ENCODE results near the gene ECM2.
A peak's percentile ranks its signal among the peaks of the same experiment; 100 is the strongest.

The ECM2 gene

DNA sequence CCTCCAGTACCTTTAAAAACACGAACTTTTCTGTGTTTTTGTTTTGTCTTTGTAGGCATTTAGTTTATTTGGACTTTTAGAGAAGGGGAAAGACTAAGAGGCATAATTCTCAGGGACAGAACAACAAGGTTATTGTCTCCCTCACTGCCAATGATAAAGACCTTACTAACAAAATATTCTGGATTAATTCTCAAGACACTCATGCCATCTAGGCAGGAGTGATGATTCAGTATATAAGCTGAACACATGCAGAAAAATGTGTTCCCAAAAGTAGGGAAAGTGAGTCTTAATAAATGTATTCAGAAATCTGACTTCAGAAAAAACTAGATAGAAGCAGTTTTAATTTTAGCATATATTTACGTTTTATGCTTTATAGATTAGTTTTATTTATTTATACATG is 36.1 kb downstream of the ECM2 start:
- no peak for DNase-seq

DNA sequence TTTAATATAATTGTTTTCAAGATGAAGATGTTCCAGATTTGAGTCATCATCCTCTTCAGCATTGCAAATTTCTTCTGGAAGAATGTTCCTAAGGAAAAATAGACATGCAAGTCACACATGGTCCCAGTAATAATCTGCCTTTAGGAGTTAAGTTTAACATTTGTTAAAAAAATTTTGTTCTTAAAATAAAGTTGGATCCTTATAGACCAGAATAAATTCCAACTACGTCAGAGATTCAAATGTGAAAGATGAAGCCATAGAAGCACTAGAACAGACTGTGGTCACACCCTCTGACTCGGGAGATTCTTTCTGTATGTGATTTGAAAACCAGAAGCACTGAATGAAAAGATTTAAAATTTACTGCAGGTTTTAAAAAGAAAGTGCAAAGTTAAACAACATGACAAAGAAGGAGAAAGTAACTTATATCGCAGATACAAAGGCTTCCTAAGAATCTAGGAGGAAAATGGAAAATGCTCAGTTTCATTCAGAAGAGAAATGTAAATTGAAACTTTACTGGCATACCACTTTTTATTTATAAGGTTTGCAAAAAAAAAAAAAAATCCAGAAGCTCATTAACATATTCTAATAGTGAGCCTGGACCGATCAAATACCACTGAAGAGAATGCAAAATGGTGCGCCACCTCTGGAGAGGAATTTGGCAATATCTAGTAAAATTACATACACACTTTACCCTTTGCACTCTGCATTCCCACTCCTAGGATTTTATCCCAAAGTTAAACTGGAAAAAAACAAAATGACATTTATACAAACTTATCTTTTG is 39.2 kb downstream of the ECM2 start:
- DNase-seq = no peak

DNA sequence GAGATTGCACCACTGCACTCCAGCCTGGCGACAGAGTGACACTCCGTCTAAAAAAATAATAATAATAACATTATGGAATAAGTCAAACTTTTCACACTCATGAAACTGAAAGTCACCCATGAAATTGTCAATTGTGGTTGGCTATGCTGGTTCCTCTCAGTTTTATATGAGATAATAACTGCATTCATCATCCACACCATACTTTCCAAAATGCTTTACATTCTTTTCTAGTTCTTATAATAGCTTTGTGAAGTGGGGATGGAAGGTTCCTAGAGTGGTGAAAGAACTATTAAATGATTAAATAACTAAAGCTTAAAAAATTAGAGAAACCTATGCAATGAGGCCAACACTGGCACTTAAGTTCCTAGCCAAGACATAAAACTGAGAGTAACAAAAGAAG is 40.9 kb downstream of the ECM2 start:
- DNase-seq = no peak

DNA sequence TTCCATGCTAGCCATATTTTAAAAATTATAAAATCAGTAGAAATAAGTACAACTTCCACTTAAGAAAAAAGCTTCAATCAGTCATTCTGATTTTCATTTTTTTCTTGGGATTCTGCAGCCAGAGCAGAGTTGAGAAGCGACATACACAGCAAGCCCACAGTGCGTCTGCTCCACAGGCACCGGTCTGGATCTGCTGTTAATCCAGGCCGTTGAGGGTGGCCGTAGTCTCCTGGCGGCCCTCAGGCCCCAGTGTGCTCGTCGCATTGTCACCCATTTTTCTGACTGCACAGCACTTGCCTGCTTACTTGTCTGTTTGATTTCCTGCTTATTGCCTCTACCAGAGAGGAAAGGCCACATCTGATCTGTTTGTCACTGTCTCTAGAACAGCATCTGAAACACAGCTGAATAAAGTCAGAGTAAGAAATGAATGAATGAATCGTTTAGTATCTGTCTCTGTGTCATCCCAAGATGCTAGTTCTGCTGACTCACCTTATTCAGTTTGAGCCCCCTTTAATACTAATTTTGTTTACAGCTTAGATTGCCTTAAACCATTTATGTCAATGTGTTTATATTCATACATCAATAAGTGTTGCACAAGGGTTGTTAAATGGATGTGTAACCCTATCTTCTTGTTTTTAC is 41.9 kb downstream of the ECM2 start:
- no peak for DNase-seq

DNA sequence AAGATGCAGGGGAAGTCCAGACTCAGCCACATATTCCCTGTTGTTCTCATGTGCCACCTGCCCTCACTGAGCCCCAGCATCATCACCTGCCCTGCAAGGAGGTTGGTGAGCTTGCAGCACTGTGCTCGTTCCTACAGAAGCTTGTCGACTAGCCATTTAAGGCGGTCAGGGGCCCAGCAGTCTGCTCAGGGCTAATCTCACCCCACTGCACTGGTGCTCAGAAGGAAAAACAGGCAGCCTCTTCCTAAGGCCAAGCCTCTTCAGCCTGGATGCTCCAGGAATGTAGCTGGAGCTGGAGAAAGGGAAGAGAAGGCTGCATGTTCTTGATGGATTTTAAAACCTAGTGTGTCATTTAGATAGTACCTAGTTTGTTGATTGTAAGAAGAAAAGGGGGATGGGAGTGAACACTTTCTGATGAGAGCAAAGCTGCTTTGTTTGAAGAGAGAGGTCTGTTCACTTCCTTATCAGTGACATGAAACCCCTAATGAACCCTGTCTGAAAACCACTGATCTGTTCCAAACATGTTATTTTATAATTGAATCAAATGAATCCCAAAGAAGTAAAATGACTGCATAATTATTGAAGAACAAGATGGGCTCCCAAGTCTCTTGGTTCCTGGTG is 42.9 kb downstream of the ECM2 start:
- no peak for DNase-seq

DNA sequence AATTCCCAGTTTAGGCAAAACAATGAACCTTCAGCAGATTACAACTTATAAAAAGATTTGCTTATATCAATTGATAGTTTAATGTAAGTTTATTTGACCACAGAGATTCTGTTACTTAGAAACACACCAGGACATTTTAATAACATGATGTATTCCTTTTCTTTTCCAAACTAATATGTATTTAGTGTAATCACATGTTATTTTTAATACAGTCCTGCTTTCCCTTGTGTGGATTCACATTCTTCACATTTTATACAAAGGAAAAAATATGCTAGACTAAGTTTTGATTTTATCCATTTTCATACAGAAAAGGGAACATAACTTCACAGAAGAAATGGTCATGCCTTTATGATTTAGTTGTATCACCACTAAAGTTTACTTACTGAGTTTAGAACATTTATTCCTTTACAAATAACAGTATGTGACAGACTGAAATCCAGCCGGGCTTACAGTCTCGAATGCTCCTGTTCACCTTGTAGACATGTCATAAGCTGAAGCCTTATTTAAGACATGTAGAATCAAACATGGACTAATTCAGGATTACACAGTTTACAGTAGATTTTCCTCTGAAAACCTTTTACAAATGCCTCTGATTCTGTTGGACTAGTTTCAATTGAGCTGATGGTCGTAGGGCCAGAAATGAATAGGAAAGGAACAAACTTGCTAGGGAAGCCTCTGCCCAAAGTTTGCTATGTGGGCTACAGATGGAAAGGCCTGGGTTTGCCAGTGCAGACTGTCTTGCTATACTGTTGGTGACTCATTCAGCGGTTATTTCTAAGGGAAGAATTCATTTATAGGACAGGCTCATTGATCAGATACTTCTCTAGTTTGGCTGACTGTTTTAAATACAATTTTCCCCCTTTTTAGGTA is 46.9 kb downstream of the ECM2 start:
- DNase-seq = no peak

DNA sequence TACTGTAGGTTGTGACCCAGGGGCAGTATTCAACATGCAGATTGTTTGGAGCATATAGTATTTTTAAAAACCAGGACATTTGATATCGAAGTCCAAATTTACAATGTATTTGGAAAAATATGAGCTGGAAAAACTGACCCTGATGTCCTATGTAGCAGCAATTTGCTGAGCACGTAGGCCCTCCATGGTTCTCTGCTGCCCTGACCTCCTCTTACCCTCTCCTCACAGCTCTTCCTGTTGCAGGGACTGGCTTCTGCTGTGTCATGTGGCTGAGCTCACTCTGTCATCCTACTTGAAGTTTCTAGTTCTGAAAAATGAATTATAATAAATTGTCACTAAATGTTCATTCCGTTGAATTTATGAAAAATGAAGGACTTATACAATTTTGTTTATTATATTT is 49.4 kb downstream of the ECM2 start:
- DNase-seq = peak; percentile 13 to 36

DNA sequence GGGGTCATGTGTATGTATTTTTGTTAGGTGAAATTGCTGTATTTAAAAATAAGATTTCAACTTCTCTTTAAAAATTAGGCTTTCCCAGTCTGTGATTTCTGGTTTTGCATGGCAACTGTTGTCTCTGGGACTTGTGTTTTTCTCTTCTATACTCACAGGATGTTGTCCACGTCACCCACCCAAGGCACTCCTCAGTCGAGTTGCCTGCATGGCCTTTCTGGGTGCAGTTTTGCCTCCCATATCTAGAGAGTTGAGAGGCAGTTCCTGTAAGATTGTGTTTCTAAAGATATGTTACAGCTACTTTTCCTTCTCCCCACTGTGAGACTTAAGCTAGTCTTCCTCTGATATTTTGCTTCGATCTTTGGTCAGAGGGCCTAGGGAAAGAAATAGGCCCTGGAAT is 51.2 kb downstream of the ECM2 start:
- DNase-seq = no peak

DNA sequence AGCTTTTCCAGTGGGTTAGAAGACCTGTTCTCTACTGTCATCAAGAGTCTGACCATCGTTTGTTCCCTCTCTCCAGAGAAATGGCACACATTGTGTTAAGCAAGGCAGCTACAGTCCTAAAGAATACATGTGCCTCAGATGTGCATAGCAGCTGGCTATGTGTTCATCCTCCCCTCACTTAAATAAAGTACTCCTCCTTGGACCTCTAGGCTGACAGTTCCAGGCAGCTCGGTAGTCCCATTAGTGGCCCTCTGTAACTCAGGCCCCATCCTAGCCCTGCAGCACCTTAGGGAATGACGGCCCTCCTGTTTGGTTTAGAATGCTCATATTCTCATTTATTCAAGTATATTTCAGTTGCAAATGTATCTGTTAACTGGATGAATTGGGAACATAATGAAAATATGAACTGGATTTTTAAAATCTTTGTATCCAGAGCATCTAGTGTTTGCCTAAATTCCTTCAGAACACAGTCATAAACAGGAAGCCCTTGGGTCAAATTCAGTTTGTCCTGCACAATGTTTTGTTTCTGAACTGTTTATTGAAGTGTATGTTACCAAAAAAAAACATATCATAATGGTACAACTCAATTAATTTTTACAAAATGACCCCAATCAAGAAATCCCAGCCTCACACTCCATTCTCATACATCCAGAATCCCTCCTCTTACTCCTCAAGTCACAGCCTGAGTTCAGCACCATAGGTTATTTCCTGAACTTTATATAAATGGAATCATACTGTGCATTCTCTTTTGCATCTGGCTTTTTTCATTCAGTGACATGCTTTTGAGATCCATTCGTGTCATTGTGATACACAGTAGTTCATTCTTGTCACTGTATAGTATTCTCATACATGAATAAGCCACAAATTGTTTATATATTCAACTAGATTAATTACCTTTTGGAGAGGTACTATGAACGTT is 51.9 kb downstream of the ECM2 start:
- no peak for DNase-seq

DNA sequence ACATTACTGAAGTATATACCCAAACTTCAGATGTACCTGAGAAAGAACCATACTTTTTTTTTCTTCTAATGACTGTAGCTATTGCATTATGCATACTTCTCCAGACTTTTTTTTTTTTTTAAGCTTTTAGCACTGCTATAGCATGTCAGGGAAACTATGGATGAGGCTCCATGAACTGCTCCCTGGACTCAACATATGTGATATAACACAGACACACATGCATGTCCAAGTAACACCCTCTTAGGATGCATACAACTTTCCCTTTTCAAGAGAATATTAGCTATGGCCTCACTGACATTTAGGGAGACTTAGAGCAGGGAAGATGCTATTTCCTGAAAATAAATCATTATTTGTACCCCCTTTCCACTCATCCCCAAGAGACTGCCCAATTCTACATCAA is 53.0 kb downstream of the ECM2 start:
- DNase-seq = no peak

DNA sequence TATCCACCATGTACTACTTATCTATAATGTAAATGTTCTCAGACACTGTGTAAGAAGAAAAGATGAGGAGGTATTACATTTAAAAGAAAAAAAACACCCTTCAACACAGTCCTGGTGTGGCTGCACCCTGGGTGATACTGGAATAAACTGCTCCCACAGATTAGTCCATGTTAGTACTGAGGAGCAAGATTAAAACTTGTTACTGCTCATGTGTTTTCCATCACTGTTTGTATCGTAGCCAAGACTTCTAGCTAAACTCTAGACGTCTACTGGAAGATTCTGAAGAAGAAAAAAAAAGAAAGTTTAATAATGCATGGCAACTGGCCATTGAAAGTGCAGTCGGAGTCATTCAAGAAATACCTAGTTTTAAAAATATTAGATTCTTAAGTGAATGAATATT is 53.5 kb downstream of the ECM2 start, which contains the start of gene ASPN:
ASPN (minus strand) TSS at position 178 of the 400 bp plus-strand sequence.
- no peak for DNase-seq

DNA sequence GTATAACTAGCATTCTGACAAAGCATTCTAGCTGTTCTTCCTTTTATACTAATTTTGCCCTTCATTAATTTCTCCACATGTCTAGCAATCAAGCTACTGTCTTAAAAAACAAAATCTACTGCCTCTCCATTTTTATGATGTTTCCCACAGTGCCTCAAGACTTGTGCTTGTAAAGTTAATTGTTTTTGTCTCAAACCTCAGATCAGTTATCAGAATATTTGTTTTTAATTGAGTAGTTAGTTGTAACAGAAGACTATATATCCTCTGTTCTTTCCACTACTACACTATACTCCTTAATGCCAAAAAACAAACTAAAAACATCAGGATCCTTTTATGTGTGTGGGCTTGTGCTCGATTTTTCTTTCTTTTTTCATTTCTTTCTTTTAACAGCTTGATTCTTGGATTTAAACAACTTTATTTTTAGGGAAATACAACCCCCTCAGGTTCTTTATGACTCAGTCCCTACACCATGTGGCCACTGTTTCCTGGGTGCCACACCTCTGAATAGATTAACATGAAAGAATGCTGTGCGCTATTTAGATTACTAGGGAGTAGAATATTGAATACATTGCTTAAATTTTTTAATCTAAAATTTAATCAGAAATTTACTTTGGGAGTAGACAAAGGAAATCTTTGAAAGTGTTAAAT is 54.7 kb downstream of the ECM2 start:
- peak in 1 of 2 donors; percentile 19 for DNase-seq

DNA sequence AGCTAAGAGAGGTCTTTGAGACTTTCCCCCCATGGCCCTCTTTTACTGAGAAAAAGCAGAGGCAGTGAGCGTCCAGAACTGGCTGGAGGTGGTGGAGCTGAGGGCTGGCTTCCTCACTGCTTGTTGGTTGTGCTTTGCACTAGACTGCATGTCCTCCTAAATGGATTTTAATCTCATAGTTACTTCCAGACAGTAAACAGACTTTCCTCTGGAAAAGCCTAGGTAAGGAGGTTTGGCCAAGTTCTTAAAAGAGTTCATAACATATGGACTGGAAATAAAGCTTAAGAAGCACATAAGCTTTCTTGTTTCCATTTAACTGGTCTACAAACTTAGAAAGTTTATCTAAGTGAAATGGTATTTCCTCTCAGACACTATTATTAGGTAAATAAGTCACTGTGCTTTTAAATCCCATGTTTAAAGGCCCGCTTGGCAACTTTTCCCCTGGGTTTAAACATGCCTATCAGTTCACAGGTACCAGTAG is 55.5 kb downstream of the ECM2 start:
- no peak for DNase-seq

DNA sequence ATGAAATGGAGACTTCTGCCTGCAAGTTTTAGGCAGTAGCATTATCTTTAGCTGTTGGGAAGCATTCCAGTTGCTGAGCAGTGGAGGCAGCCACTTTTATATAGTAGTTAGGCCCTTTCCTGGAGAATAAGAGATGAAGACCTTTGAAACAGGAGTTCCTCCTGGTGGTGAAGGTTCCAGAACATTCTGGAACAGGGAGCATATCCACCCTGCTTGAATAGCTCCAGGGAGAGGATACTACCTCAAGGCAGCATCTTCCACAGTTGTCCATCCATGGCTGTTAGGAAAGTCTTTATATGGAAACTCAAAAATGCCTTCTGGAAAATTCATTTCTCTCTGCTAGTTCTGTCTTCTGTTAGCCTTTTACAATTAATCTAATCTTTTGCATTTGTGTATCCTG is 56.4 kb downstream of the ECM2 start:
- DNase-seq = no peak

DNA sequence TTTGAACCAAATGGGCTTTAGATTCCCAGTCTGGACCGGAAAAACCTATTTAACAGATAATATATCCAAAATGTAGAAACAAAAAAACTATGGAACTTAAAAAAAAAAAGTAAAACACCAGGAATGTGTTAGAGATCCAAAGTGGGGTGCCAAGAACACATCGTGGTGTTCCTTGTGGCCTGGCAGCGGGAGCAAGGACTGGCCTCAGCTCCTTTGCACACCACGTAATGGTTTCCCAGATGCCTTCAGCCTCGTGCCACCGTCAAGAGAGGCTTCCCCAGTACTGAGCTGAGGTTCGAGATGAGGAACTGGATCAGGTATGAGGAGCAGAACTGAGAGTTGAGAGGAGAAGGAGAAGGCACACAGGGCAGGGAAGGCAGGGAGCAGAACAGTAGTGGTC is 57.0 kb downstream of the ECM2 start:
- DNase-seq = no peak

DNA sequence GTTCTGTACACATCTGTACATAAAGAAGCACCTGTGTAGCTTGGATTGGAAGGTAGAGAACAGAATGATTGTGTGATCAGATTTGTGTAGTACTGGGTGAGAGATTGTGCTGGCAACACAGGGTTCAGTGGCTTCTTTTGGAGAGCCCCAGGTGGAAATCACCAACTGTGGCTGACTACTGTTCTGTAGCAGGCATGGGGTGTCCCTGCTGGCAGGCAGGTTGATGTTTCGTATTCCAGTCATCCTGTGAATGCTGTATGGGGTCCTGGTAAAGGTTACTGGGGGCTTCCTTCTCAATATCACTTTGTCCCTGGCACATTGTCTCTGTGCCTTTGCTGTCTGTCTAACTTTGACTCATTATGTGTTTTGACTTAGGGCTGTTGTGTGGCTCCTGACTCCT is 58.8 kb downstream of the ECM2 start:
- DNase-seq = no peak

DNA sequence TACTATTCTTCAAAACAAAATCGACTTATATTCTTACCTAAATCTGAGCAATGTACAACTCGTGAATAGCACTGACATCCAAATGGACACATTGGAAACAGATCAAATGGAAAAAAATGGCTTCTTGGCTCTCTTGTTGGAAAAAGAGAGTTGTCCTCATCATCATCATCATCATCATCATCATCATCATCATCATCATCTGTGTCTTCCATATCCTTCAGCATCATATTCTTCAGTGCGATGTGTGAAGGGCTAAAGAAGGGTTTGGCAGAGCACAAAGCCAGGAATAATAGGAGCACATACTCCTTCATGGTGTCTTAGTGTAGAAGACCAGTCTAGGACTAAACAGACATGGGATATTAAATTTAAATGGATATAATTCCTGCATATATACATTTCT is 61.2 kb downstream of the ECM2 start:
- DNase-seq = no peak

DNA sequence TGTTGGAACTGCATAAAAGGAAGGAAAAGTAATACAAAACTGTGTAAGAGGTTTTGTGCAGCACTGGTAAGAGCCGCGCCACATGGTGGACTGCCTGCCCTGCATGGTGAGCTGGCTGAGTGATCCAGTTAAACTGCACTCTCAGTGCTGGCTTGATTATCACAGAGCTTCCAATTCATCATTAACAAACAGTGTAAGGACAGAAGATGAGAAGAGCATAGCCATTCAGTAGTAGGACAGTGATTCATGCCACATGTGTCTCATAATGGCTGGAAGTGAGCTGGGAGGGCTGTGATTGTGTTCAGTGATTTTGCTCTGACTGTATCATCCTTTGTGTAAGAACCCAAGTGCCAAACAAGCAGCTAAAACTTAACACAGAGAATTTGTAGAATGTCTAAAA is 67.6 kb downstream of the ECM2 start:
- no peak for DNase-seq

DNA sequence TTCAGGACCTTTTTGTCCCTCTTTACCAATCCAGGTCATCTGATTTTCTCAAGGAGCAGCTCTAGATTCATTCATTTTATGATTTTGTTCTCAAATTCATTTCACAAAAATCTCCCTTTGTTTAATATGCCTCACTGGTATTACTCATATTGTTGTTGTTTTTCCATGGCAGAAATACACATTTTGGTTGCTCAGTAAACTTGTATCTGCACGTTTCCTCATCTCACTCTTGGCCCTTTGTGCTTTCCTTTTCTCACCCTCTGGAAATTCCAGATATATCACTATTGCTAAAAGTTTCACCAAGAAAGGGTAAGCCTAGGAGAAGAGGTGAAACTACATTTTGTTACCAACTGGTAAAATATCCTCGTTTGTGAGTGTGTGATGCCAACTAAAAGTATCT is 68.3 kb downstream of the ECM2 start:
- no peak for DNase-seq

DNA sequence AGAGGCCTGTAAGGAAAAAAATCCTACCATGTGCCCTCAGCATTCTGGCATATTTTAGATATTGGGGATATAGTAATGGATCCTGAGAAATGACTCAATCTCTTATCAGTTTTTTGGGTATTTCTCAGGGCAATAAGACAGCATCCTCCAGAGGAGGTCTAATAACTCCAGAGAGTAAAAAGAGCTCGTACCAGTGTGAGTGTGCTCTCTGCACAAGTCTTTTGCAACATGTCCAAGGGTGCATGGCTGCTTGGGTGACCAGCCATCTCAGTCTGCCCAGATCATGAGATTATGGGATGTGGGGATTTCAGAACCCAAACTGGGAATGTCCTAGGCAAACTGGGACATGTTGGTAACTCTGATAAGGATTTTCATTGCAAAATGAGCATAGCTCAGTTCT is 68.7 kb downstream of the ECM2 start:
- DNase-seq = no peak

DNA sequence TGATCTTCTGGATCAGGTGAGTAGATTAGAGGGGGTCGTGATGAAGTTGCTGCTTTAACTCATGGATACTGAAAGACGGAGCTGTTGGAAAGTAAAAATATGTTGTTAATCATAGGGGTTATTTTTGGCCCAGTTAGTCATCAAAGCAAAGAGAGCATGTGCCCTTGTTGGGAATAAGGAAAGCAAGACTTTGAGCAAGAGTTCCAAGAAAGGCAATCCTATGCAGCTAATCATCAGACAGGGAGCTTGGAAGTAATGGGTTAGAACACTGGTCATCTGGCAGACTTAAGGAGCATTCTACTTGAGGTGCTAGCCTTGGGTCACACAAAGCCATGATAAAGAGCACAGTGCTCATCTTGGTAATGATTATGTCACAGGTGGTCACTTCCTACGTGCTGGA is 71.8 kb downstream of the ECM2 start:
- DNase-seq = peak in 1 of 2 donors; percentile 17
